HL-60 (cell line): Measurements from ENCODE around the gene EPHA1.

Experiments used
- POLR2AphosphoS5 ChIP-seq: IDR thresholded peaks from 2 replicates; pipeline ENCODE4 v1.6.1; 2012; ENCODE audit warnings: low read depth
- TF ChIP-seq, protein P1 (sequence below): IDR thresholded peaks from one replicate; pipeline ENCODE4 v1.5.1; 2011; ENCODE audit warnings: low read length, control low read depth, inconsistent platforms; ENCODE audit not compliant: insufficient read depth
- TF ChIP-seq, protein P2 (sequence below): IDR thresholded peaks from 2 replicates; pipeline ENCODE4 v1.6.1; 2012; ENCODE audit warnings: low read depth; ENCODE audit not compliant: insufficient replicate concordance

GRCh38 chr7:143393267-143394041, 15.2 kb downstream of the EPHA1 start:
- TF ChIP-seq, protein P1, sequence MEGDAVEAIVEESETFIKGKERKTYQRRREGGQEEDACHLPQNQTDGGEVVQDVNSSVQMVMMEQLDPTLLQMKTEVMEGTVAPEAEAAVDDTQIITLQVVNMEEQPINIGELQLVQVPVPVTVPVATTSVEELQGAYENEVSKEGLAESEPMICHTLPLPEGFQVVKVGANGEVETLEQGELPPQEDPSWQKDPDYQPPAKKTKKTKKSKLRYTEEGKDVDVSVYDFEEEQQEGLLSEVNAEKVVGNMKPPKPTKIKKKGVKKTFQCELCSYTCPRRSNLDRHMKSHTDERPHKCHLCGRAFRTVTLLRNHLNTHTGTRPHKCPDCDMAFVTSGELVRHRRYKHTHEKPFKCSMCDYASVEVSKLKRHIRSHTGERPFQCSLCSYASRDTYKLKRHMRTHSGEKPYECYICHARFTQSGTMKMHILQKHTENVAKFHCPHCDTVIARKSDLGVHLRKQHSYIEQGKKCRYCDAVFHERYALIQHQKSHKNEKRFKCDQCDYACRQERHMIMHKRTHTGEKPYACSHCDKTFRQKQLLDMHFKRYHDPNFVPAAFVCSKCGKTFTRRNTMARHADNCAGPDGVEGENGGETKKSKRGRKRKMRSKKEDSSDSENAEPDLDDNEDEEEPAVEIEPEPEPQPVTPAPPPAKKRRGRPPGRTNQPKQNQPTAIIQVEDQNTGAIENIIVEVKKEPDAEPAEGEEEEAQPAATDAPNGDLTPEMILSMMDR = no peak
- TF ChIP-seq, protein P2, sequence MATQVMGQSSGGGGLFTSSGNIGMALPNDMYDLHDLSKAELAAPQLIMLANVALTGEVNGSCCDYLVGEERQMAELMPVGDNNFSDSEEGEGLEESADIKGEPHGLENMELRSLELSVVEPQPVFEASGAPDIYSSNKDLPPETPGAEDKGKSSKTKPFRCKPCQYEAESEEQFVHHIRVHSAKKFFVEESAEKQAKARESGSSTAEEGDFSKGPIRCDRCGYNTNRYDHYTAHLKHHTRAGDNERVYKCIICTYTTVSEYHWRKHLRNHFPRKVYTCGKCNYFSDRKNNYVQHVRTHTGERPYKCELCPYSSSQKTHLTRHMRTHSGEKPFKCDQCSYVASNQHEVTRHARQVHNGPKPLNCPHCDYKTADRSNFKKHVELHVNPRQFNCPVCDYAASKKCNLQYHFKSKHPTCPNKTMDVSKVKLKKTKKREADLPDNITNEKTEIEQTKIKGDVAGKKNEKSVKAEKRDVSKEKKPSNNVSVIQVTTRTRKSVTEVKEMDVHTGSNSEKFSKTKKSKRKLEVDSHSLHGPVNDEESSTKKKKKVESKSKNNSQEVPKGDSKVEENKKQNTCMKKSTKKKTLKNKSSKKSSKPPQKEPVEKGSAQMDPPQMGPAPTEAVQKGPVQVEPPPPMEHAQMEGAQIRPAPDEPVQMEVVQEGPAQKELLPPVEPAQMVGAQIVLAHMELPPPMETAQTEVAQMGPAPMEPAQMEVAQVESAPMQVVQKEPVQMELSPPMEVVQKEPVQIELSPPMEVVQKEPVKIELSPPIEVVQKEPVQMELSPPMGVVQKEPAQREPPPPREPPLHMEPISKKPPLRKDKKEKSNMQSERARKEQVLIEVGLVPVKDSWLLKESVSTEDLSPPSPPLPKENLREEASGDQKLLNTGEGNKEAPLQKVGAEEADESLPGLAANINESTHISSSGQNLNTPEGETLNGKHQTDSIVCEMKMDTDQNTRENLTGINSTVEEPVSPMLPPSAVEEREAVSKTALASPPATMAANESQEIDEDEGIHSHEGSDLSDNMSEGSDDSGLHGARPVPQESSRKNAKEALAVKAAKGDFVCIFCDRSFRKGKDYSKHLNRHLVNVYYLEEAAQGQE = no peak
- TF ChIP-seq POLR2AphosphoS5 = peak; percentile 25; the same call in 1 of the 2 replicates
